ENCODE results near the gene LDLRAD4.

The LDLRAD4 gene

GRCh38 chr18:13572148-13572547 lies 353.6 kb downstream of the LDLRAD4 start:
- no peak for DNase-seq (ENCODE audit: low spot score)

DNA sequence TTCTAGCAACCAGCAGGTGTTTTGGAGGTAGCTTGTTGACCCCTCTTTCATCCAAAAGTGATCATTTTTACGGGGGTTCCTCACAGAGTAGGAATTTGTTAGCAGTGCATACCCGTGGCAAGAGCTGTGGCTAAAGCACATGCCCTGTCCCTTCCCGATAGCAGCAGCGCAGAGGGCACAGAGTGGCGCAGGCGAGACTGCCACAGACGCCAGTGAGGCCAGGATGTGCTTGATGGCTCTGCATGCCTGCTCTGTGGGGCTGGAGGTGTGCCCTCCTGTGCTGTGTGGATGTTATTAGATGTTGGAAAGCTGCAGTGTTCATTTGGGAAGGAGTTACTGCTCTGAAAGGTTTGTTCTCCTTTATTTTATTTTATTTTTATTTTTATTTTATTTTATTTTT lies 354.2 kb downstream of the LDLRAD4 start:
- no peak for DNase-seq (ENCODE audit: low spot score)

DNA sequence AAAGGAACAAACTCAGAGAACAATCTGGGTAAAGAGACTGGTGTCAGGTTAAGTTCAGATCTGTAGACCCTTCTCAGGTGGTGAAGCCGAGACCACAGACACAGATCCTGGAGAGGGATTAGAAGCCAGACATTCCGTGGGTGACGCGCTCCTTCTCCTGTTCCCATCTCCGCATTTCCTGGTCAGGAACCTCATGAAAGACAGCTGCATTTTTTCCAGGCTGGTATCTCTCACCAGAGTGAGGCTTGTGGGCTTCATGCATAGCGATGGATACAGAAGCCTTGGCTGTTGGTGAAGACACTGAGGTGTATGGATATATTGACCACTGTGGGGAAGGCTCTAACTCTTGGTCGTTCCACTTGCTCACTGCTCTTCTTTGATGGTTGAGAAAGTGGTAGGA lies 355.2 kb downstream of the LDLRAD4 start:
- no peak for DNase-seq (ENCODE audit: low spot score)

- no peak for DNase-seq (ENCODE audit: low spot score)
Observed at GRCh38 chr18:13574355-13574754, 355.8 kb downstream of the LDLRAD4 start.

GRCh38 chr18:13574761-13575160 lies 356.2 kb downstream of the LDLRAD4 start:
- DNase-seq (ENCODE audit: low spot score): no peak

DNA sequence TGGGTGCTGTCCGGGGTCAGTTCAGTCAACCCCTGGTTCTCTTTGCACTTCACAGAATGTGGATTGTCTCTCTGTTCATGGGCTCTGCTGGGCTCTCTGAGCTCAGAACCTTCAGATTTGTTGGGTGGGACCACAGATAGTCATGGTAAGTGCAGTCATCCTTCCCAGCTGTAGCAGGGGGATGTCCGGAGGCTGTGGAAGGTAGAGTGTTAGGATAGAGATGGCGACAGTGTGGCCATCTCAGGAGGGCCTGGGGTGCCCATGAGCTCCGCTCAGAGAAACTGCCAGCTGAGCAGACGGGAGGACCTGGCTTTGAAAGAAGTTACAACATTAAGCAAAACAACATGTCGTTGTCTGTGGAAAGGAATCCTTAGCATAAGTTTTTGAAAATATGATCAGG lies 358.0 kb downstream of the LDLRAD4 start:
- no peak for DNase-seq (ENCODE audit: low spot score)

- peak; percentile 74 for DNase-seq (ENCODE audit: low spot score)
Observed at GRCh38 chr18:13577091-13577697, 358.6 kb downstream of the LDLRAD4 start.

- DNase-seq (ENCODE audit: low spot score): no peak
Observed at GRCh38 chr18:13577781-13578180, 359.2 kb downstream of the LDLRAD4 start.

- DNase-seq (ENCODE audit: low spot score): no peak
Observed at GRCh38 chr18:13578400-13578799, 359.8 kb downstream of the LDLRAD4 start.

DNA sequence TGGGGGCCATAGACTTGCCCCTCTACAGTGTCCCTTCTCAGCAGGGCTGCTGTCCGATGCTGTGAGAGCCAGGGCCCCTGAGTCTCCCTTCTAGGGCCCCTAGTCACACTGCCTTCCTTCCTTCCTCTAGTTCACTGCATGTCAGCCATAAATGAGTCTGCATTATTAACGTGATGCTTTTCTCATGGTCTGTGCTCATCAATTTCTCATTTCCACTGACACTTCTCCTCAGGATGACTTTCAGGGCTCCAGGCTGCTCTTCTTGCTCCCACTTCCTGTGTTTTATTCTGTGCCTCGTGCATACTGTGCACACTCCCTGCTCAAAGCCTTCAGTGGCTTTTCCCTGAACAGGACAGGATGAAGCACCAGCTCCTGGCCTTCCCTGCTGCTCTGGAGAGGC lies 361.3 kb downstream of the LDLRAD4 start:
- DNase-seq (ENCODE audit: low spot score): no peak

DNA sequence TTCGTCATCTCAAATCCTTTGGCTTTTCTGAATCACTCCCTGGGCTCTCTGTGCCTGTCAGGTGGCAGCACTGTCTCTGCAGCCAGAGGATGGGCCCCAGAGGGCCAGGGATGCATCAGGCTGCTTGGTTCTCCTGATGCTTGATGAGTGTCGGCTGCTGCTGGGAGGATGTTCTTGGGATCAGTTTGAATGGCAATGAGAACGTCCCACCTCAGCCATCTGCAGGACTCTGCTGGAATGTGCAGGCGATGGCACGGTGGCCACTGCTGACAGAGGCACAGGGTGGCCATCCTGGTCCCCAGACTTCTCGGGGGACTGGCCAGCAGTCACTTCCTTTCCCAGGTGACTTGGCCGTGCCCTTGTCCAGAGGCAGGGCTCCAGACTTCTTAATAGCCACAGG lies 361.8 kb downstream of the LDLRAD4 start:
- DNase-seq (ENCODE audit: low spot score): peak; percentile 72

- peak; percentile 80 for DNase-seq (ENCODE audit: low spot score)
Observed at GRCh38 chr18:13580991-13581390, 362.4 kb downstream of the LDLRAD4 start.

GRCh38 chr18:13581496-13582177 lies 363.1 kb downstream of the LDLRAD4 start:
- peak; percentile 38 for DNase-seq (ENCODE audit: low spot score)

- DNase-seq (ENCODE audit: low spot score): peak; percentile 76
Observed at GRCh38 chr18:13582178-13582670, 363.7 kb downstream of the LDLRAD4 start.

- no peak for DNase-seq (ENCODE audit: low spot score)
Observed at GRCh38 chr18:13583576-13584550, 365.3 kb downstream of the LDLRAD4 start.

DNA sequence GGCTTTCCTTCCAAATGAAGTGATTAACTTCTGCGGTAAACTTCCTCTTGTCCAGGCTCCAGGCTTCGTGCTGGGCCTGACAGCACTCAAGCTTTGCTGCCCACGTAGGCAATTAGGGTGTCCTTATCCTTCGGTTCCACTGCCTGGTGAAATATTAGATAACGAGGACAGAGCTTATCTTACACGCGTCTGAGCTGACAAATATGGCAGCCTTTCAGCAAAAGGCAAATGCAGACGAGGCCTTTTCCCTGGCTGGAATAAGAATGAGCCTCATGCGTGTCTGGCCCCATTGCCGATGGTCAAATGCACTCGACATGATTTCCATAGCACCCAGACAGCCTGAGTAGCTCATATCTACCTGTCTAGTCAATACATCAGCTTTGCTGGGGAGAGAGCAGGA lies 366.3 kb downstream of the LDLRAD4 start:
- DNase-seq (ENCODE audit: low spot score): peak; percentile 29

DNA sequence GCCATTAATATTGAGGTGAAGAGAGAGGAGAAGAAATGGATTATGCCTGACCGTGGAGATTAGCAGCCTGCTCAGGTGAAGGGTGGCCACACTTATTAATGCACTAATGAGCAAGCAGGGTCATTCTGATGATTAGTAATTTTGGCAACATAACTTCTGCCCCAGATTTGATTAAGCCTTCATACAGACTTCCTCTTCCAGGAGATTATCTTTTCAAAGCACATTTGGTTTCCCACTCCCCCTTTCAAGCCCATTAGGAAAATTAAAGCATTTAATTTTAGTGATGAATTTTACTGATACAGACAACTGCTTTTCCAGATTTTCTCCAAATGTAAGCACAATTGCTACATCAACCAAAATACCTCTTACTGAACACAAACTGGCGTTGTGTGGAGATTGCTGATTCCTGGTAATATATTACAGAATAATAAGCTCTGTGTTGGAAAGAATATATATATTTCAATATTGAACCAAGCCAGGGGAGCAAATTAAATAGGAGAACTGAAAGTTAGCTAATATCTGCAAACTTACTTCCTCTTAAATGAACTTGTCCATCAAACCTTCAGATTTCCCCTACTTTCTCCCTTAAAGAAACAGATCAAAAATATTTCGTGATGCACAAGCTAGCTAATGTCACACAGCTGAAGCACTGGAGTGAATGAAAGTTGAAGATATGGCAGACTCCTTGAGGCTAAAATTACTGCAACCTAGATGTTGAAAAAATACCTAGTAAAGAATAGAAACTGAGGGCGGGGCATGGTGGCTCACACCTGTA lies 367.0 kb downstream of the LDLRAD4 start:
- DNase-seq (ENCODE audit: low spot score): no peak

DNA sequence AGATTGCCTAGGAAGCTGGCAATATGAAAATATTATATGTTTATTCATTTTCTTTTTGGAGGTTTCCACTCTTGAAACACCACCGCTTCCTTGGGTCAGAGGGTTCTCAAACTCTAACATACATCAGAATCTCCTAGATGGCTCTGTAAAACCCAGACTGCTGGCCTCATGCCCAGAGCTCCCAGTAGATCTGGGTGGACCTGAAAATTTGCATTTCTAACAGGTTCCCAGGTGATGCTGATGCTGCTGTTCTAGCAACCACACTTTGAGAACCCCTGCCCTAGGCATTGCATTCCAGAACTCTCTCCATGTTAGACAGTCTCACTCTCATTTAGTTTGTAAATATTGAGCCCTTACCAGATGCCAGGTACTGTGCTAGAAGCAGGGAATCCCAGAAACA lies 368.4 kb downstream of the LDLRAD4 start:
- DNase-seq (ENCODE audit: low spot score): no peak

DNA sequence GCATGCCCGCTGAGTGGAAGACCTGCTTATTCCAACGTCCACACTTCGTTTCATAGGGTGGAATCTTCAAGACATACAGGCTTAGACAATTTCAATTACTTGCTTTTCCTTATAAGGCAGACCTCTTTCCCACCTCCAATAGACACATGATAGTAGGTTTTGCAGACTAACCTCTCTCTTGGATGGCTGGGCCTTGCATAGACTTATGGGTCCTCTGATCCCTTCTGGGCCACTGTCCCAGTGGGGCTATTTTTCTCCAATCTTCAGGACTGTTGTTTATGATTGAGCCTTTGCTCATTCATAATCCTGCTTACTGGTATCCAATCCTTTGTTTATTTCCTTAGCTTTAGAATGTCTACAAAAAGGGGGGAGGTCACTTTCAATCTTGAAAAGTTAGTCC lies 368.9 kb downstream of the LDLRAD4 start:
- no peak for DNase-seq (ENCODE audit: low spot score)

DNA sequence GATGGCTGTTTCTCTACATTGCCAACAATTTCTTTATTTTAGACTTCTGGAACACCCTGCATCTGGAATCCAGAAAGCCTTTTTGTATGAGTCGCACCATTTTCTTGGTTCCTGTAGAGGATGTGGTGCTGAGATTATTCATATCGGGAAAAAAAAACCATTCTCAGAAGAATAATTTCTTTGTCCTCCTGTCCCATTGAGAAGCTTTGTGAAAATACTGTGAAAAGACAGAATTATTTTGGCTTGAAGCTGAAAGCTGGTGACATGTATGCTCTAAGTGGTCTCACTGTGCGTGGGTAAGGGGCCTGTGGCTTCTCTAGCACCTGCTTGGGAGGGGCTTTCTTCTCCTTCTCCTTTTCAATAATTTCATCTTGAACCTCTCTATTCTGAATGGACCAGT lies 369.4 kb downstream of the LDLRAD4 start:
- no peak for DNase-seq (ENCODE audit: low spot score)

DNA sequence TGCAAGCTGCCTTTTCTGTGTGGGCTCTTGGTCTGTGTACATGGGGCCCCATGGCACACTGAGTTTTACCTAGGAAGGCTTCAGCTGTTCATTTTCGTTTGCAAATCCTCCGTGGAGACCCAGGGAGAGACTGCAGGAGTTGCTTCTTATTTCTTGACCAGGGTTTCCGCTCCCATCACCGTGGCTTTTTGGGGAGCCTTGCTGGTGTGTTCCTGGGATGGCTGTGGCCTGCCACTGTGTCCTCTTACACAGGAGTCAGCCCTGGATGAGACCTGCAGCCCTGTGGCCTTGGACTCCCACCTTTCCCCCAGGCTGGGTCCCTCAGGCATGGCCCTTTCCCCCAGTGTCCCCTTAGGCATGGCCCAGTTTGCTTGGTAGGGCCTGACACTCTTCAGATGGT lies 370.8 kb downstream of the LDLRAD4 start:
- no peak for DNase-seq (ENCODE audit: low spot score)

DNA sequence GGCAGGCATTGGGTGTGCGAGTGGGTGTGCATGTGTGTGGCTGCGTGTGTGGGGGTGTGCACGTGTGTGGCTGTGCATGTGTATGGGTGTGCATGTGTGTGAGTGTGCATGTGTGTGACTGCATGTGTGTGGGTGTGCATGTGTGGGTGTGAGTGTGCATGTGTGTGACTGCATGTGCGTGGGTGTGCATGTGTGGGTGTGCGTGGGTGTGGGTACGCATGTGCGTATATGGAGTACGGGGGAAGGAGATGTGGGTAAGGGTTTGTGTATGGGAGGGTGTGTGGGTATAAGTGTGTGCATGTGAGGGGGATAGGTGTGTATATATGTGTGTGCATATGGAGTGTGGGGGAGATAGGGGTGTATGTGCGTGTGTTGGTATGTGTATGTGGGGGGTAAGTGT lies 371.4 kb downstream of the LDLRAD4 start:
- no peak for DNase-seq (ENCODE audit: low spot score)

Measured in globus pallidus (tissue), 1 donor.